ENCODE measurements around the gene PLD3.

GRCh38 chr19:40323705-40324104 lies 24.8 kb upstream of the PLD3 start:
- TF ChIP-seq CTCF (conservative IDR thresholded peaks at IDR 0.05) (no peak), EZH2 (IDR thresholded peaks at IDR 0.05; ENCODE audit: low read depth) (no peak)

All from PC-9 (cell line).